CD4-positive, alpha-beta T cell treated with Interleukin-6 for 4 hours (primary cell): ENCODE results near the gene APOBR.
"Not testable (repeated sequence)": the region's sequence is repeated elsewhere in the genome, so short reads cannot be mapped to it uniquely, and the experiment has no call there.

Experiments
- DNase-seq: peaks from one replicate; pipeline ENCODE4 v3.0.0-alpha.2; 2020; ENCODE audit warnings: mixed read lengths

Gene APOBR

DNA sequence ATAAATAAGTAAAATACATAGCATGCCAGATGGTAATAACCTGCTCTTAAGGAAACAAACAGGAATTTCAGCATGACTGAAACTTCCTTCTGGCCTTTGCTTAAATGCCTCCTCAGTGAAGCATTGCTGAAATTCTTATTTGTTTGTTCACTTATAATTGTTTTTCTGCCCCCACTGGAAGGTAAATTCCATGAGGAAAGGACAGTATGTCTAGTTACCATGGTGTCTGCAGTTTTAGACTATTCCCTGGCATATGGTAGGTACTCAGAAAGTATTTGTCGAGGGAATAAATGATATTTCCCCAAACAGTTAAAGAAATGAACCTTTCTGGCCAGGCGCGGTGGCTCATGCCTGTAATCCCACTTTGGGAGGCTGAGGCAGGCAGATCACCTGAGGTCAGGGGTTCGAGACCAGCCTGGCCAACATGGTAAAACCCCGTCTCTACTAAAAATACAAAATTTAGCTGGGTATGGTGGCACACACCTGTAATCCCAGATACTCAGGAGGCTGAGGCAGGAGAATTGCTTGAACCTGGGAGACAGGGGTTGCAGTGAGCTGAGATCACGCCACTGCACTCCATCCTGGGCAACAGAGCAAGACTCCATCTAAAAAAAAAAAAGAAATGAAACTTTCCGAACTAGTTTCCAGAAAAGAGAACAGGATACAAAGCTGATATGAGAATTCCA lies 32.8 kb downstream of the APOBR start:
- not testable (repeated sequence) for DNase-seq

DNA sequence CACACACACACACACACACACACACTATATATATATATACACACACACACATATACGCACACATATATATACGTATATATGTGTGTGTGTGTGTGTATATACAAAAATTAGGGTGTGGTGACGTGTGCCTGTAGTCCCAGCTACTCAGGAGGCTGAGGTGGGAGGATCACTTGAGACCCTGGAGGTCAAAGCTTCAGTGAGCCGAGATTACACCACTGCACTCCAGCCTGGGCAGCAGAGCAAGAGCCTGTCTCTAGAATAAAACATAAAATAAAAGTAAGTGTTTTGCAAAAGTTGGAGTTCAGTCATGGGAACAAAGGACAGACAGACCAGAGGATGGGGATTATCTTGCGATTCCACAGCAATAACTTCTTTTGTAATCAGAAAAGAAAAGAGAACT lies 33.5 kb downstream of the APOBR start:
- no peak for DNase-seq

DNA sequence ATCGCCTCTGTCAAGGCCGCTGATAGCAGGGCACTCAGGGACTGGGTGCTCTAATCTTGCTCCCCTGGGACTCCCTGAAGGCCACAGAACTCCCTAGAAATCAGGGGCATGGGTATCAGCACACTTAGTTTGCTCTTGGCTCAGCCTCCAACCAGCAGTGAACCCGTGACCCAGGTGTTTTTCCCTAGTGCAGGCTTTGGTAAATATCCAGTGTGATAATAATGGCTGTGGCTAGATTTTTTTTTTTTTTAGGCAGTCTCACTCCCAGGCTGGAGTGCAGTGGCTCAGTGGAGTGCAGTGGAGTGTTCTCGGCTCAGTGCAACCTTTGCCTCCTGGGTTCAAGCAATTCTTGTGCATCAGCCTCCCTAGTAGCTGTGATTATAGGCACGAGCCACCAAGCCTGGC lies 34.0 kb downstream of the APOBR start:
- DNase-seq = no peak

DNA sequence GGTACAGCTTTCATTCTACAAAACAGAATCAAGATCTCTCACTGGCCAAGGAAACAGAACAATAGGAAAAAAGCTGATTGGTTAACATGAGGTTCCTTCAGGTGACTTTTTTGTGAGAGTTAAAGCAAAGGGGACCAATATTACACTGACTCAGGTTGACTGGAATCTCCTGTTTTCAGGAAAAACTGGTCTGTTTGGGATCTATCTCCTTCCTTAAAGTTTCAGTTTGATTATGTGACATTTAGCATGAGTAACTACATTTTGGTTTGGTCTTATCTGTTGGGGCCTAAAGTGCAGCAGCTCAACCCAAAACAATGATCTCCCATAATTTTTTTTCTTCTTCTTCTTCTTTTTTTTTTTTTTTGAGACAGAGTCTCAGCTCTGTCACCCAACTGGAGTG lies 34.7 kb downstream of the APOBR start:
- no peak for DNase-seq

DNA sequence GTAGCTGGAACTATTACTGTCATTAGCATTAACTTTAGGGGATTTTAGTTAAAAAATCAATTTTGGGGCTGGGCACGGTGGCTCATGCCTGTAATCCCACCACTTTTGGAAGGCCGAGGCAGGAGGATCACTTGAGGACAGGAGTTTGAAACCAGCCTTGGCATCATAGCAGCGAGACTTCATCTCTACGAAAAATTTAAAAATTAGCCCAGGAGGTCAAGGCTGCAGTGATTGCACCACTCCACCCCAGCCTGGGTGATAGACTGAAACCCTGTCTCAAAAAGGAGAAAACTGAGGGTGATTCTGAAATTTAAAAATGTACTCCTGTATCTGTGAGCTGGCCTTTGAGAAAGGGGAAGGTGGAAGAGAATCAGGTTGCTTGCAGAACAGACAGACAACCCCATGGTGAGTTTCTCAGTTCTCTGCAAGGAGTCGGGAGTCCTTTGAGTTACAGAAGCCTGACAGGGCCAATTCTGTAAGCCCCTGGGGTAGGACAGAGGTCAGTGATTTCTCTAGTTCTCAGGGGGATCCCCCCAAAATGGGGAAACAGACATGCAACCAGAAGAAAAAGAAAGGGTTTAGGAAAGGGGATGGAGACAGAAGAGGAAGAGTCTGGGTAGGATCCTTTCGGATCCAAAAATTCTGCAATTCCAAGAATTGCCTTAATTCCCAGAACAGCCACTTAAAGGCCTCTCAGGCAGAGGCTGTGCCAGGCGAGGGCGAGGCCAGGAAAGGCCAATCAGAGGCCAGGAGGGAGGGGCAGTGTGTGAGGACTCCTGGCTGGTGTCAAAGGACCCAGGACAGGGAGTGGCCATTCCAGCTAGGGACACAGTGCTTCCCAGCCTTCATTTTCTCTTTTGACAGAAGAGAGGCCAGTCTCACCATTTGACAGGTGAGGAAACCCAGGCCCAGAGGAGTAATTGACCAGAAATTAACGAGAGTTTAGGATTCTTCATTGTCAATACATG lies 37.6 kb downstream of the APOBR start:
- no peak for DNase-seq

DNA sequence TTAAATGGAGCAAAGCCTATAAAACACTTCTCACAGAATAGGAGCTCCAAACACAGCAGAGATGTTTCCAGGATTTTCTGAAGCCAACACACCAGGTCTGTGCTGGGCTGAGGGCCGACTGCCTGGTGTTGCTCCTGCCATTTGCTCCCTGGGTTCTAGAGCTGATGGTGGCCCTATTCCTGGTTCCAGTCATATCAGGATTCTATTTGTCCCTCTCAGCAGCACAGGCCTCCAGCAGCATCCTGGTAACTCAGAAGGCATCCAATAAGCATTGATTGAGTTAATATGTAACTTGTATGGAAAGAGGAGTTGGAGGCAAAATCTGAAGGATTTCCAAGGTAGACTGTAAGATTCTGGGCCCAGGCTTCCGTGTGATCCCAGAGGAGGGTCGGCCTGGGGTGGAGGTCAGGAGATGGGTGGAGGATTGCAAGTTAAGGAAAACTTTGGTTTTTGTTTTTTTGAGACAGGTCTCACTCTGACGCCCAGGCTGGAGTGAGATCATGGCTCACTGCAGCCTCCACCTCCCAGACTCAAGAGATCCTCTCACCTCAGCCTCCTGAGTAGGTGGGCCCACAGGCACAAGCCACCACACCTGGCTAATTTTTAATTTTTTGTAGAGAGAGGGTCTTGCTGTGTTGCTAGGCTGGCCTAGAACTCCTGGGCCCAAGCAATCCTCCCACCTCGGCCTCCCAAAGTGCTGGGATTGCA lies 38.7 kb downstream of the APOBR start:
- no peak for DNase-seq

DNA sequence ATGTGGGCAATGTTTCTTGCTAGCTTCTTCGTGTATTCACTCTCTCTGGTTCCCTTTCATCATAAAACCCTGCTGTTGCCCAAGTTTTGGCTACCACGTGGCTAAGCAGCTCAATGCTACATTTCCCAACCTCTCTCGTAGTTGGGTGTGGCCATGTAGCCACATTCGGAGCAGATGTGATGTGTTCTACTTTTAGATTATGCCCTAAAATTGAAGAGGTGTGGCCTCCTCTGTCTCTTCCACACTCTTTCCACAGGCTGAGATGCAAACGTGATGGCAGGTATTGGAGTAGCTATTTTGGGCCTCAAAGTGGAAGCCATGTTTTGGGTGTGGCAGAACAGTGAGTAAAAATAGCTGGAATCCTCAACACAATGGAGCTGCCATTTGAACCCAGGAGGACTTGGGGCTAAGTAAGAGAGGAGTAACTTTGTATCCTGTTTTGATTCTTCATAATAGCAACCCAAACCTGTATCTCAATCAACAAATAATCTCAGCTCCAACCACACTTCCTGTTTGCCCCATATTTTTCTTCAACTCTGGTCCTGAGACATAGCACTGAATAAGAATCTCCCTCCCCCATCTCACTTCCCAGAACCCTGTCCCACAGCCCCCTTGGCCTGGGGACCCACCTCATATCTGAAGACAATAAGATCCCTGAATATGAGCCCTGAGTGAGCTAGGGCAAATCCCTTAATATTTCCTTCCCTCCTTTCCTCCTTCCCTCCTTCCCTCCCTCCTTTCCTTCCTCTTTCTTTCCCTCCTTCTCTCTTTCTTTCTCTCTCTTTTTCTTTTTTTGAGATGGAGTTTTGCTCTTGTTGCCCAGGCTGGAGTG lies 40.3 kb downstream of the APOBR start:
- peak; percentile 19 for DNase-seq

DNA sequence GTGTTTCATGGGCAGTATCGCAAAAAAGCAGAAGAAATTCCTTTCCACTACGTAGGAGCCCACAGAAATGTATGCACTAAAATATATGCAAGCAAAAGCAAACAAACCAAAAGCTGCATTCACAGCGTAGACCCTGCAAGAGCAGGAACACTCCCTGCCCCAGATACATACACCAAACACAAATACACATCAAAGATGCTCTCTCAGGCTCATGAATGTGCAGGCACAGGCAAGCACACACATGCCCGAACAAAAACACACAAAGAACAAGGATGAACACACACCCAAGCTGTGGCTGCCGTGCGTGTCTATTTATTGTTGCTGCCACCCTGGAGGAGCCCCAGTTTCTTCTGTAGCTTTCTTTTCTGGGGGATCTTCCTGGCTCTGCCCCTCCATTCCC lies 42.6 kb downstream of the APOBR start:
- DNase-seq = no peak

DNA sequence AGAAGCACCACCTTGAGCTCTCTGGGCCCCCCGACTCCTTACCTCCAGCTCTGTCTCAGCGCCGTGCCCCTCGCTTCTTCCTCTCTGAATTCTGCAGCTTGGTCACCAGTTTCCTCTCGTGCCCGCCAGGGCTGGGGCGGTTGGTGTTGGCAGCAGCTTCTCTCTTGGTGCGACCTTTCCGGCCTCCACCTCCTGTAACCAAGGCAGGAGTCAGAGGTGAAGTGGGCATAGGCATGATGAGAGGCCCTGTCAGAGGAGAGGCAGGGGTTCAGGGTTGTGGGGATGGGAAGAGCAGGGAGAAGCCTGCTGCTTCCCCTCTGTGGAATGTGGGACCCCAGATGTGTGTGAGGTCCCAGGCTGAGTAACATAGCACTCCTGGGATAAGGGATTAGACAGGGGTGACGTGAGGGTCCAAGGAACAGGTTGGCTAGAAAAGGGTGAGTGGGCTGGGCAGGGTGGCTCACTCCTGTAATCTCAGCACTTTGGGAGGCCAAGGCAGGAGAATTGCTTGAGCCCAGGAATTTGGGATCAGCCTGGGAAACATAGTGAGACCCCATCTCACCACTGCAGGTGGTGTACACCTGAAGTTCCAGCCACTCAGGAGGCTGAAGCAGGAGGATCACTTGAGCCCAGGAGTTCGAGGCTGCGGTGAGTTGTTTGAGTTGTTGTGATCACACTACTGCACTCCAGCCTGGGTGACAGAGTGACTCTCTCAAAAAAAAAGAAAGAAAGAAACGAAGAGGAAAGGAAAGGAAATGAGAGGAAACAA lies 43.7 kb downstream of the APOBR start:
- DNase-seq = no peak

DNA sequence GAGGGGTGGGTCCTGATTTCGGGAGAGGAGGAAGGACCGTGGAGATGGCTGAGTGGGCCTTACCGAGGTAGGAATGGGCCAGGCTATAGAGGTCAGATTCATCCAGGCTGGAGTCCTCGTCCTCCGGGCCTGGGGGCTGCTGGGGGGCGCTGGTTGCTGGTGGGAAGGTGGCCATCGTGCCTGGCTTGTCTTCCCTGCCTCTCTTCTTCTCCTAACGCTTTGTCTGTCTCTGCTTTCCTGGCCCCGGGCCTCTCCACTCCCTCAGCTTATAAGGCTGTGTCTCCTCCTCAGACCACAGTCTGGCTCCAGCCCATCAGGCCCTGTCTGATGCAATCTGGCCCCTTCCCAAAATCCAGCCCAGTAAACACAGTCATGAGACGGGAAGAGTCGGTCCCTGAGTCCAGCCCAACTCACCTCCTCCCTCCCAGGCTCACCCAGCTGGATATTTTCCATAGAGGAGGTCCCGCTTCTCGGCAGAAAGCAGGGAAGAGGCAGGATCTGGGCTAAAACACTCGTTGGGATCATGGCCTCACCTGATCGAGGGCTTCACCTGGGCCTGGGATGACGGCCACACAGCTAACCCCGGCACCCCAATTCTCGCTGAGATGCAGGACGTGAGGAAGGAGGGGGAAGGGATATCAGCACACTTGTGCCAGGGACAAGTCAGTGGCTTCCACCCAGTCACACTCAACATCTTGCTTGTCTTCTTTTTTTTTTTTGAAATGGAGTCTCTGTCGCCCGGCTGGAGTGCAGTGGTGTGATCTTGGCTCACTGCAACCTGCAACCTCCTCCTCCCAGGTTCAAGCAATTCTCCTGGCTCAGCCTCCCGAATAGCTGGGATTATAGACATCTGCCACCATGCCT lies 44.5 kb downstream of the APOBR start, which contains the start of gene NUPR1:
TSS of gene NUPR1 (minus strand) at position 242 of the 864 bp plus-strand sequence. CDS start at position 175, 67 bp downstream.
- no peak for DNase-seq

DNA sequence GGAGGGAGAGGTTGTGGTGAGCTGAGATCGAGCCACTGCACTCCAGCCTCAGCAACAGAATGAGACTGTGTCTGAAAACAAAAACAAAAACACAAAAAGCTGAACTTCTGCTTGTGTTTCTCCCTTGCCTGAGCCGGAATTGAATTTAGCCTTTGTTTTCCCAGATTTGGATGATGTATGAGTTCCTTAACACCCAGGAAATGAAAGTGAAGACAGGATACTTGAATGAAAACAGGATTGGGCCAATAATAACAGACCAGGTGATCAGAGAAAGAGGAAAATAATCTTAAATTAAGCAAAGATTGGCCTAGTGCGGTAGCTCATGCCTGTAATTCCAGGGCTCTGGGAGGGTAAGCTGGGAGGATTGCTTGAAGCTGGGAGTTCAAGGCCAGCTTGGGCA lies 45.9 kb downstream of the APOBR start:
- no peak for DNase-seq

DNA sequence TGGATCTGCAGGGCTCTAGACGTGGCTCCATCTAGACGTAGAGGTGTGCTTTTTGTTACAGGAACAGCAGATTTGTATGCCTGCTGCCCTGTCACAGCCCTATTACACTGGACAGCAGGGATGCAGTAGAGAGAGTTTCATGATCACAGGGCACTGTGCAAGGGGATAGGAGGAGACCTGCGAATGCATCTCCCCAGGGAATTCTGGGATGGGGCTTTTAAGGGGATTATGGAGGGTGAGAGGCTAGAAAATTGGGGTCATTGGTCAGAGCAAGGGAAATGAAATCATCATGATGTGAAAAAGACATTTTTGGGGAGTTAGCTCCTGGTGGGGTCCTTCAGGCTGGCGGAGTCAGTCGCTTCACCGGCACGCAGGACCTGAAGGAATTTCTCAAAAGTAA lies 48.2 kb downstream of the APOBR start:
- DNase-seq = no peak

DNA sequence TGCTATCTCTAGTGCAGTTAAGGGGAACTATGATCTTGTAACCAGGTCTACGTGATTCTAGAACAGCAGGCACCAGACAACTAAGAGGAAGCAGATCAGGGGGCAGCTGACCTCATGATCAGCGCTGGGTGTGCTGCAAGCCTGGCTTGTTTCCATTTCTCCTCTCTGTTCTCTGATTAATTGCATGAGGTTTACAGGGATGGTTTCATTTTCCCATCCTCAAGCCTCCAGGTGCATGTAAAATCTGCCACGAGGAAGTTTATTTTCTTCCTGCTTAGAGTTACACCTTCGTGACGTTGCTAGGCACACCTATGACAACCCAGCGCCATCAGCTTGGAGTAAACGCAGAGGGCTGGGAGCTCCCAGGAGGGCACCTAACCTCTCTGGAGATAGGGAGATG lies 48.6 kb downstream of the APOBR start:
- DNase-seq = no peak

DNA sequence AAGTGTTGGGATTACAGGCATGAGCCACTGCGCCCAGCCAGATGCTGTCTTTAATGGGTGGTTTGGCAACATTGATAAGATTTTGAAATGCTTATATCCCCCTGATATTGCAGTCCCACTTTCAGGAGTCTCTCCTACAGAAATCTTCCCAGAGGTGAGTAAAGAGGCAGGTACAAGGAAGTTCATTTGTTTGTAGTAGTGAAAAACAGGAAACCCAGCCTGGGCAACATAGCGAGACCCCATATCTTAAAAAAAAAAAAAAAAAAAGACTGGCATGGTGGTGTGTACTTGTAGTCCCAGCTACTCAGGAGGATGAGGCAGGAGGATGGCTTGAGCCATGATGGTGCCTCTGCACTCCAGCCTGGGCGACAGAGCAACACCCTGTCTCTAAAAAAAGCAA lies 50.6 kb downstream of the APOBR start:
- DNase-seq = no peak

DNA sequence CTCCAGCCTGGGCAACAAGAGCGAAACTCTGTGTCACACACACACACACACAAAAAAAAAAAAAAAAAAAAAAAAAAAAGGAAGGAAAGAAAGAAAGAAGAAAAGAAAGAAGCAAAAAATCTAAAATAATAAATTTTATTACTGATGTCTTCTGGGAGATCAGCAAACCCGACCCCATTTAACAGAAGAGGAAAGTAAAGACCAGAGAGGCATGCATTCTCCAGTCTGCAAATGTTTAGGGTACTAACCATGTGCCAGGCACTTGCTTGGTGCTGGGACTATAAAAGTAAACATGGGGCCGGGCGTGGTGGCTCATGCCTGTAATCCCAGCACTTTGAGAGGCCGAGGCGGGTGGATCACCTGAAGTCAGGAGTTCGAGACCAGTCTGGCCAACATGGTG lies 51.5 kb downstream of the APOBR start:
- not testable (repeated sequence) for DNase-seq

DNA sequence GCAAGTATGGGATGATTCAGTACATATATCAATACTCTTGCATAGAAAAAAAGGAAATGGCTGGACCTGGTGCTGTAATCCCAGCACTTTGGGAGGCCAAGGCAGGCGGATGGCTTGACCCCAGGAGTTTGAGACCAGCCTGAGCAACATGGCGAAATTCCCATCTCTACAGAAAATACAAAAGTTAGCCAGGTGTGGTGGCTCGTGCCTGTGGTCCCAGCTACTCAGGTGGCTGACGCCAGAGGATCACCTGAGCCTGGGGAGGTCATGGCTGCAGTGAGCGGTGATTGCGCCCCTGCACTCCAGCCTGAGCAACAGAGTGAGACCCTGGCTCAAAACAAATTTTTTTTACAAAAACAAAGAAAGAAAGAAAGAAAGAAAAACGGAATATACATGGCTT lies 52.2 kb downstream of the APOBR start:
- no peak for DNase-seq

DNA sequence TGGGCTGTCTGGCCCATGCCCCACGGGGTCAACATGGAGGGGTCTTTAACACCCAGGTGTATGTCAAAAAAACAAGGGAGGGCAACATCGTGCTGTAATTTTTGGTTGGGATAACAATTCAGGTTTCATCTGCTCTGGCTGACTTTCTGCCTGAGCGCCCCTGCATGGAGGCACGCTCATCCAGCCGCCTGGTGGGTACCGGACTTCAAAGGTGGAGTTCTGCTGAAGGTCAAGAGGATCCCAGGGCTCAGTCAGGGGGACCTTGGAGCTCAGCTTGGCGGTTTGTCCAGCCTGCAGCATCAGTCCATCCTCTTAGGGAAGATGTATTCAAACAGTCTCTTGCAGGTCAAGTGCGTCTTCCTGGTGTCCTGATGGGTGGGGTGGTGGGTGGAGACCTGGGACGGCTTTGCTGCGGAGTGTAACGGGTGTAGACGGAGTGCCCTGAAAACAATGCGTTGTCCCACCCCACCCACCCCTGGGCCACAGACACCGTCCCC lies 53.9 kb downstream of the APOBR start:
- DNase-seq = no peak
